Astrocyte (in vitro differentiated cells and primary cell): ENCODE results near the gene EVC2.

Experiments used
- CTCF ChIP-seq: IDR thresholded peaks from 2 replicates; pipeline ENCODE4 v1.5.1; 2011; ENCODE audit warnings: low read depth, mild to moderate bottlenecking, inconsistent platforms, low read length, moderate library complexity; ENCODE audit not compliant: insufficient read depth
- EZH2 ChIP-seq: IDR thresholded peaks from 2 replicates; pipeline ENCODE4 v1.6.1; 2012; ENCODE audit warnings: mild to moderate bottlenecking, low read length, inconsistent platforms; ENCODE audit not compliant: insufficient read depth

GRCh38 chr4:5707778-5708448, 446 bp downstream of the EVC2 start:
- TF ChIP-seq CTCF (no peak), EZH2 (no peak)
